NCI-H345 treated with DMSO at 0.1 percent for 48 hours (cell line): ENCODE data around the gene RBM22.

Source experiments
- DNase-seq: peaks from one replicate; lab custom pipeline; 2025; ENCODE audit not compliant: unreplicated experiment; lab: John Stamatoyannopoulos, UW

The RBM22 gene

DNA sequence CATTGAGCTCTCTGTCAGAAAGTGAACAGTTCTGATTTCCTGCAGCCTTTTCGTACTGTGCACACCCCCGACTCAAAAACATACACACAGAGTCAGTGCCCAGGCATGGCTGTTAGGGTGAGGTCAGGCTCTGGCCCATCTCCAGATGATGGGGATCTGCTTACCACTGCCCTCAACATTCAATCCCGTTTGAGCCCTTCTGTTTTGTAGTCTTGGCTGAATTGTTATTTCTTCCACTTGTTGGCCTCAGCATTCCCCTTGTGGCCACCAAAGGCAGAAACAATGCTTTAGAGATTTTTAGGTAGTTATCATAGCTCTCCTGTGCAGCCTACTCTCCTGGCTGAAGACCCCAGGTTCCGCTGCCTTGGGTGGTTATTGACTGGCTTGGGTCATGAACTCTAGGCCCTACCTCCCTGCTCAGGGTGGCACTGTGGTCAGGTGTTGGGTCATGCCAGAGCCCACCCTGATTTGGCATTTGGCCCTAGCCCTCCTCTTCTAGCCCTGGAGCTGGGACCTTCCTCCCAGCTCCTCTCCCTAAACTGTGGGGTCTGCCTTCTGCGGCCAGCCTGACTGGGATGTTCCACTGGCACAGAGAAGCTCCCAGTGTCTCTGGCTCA is 47.6 kb downstream of the RBM22 start:
- DNase-seq: no peak

- DNase-seq: no peak
Measured at GRCh38 chr5:150651924-150652671, 48.8 kb downstream of the RBM22 start.

DNA sequence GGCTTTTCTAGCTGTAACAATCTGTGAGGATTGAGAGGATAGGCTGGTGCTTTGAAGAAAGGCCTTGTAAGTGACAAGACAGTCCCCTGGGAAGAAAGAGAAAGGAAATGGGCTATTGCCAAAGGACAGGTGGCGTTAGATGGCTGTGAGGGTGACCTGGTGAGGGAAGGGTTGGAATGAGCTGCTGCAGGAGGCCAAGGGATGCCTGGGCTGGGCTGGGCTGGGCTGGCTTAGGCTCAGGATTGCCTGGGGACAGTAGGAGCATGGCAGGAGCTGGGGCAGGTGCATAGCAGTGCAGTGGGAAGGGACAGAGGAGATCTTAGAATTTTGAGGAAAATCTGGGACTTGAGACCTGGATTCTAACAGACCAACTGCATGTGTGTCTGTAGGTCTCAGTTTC is 49.5 kb downstream of the RBM22 start:
- DNase-seq: no peak

GRCh38 chr5:150650021-150651006 is 50.5 kb downstream of the RBM22 start:
- DNase-seq: no peak

DNA sequence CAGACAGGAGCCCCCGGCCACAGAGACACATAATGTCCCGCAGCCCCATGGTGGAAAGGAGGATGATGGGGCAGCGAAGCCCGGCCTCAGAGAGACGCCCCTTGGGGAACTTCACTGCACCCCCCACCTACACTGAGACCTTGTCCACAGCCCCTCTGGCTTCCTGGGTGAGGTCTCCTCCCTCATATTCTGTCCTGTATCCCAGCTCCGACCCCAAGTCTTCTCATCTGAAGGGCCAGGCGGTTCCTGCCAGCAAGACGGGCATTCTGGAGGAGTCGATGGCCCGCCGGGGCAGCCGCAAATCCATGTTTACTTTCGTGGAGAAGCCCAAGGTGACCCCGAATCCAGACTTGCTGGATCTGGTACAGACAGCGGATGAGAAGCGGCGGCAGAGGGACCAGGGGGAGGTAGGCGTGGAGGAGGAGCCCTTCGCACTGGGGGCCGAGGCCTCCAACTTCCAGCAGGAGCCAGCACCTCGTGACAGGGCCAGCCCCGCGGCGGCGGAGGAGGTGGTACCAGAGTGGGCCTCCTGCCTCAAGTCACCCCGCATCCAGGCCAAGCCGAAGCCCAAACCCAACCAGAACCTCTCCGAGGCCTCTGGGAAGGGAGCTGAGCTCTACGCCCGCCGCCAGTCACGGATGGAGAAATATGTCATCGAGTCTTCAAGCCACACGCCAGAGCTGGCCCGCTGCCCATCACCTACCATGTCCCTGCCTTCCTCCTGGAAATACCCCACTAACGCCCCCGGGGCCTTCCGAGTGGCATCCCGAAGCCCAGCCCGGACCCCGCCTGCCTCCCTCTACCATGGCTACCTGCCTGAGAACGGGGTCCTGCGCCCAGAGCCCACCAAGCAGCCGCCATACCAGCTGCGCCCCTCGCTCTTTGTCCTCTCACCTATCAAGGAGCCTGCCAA is 51.5 kb downstream of the RBM22 start:
- no peak for DNase-seq

DNA sequence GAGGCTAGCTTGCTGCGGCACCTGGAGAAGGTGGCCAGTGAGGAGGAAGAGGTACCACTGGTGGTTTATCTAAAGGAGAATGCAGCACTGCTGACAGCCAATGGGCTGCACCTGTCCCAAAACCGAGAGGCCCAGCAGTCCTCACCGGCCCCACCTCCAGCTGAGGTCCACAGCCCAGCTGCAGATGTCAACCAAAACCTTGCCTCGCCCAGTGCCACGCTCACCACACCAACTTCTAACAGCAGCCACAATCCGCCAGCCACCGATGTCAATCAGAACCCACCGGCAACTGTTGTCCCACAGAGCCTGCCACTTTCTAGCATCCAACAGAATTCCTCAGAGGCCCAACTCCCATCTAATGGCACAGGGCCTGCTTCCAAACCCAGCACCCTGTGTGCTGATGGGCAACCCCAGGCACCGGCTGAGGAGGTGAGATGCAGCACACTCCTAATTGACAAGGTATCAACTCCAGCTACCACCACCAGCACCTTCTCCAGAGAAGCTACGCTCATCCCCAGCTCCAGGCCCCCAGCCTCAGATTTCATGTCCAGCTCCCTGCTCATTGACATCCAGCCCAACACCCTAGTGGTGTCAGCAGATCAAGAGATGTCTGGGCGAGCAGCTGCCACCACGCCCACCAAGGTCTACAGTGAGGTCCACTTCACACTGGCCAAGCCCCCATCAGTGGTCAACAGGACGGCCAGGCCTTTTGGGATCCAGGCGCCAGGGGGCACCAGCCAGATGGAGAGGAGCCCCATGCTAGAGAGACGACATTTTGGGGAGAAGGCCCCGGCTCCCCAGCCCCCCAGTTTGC is 52.4 kb downstream of the RBM22 start:
- no peak for DNase-seq

DNA sequence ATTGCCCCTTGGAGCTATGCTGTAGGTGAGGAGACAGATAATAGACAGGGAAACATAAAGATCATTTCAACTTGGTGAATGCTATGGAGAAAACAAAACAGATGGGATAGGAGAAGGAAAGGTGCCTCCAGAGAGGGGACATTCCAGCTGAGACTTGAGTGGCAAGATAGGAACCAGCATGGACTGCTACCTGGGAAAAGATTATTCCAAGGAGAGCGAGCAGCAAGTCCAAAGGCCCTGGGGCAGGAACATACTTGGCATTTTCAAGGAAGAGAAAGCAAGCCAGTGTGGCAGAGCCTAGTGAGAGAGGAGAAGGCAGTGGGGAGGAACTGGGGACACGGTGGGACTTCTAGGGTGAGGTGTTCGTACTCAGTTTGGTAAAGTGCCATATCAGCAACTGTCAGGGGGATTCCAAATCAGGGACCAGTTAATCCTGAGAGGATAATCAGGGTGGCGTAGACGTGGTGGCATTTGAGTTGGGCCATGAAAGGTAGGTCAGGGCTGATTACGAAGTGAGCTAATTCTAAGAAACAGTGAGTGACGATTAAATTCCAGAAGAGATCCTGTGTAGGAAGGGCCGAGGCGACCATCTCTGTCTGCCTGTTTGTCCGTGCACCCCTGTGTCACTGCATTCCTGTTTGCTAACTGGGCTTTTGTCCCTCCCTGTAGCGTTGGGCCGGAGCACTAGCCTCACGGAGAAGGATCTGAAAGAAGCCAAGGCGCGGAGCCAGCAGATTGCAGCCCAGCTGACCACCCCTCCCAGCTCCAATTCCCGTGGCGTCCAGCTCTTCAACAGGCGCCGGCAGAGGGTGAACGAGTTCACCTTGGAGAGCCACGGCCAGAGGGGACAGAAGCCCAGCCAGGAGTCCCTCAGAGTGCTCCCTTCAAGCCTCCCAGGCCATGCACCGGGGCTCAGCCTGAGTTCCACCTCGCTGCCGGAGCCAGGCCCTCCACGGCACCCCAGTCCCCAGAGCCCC is 53.3 kb downstream of the RBM22 start:
- no peak for DNase-seq

- no peak for DNase-seq
Measured at GRCh38 chr5:150645070-150645700, 55.7 kb downstream of the RBM22 start.

GRCh38 chr5:150644514-150644913 is 56.3 kb downstream of the RBM22 start:
- no peak for DNase-seq

GRCh38 chr5:150644058-150644457 is 56.8 kb downstream of the RBM22 start:
- DNase-seq: no peak

GRCh38 chr5:150642991-150643710 is 57.7 kb downstream of the RBM22 start:
- no peak for DNase-seq

GRCh38 chr5:150642567-150642927 is 58.3 kb downstream of the RBM22 start:
- no peak for DNase-seq

GRCh38 chr5:150641824-150642566 is 58.9 kb downstream of the RBM22 start:
- DNase-seq: no peak

- no peak for DNase-seq
Measured at GRCh38 chr5:150641006-150641570, 59.8 kb downstream of the RBM22 start.
